Gastrocnemius medialis (tissue), 4 donors: ENCODE measurements around the gene RTKN2.

Source experiments
- CTCF ChIP-seq, 5 experiments: fragments of 450-650 bp in 3 of 5; fragments of 200-600 bp in 2 of 5; sonication (generic) in 2 of 5; IDR thresholded peaks in 4 of 5; conservative IDR thresholded peaks in 1 of 5; 1 replicate in 4 of 5; 2 replicates in 1 of 5; pipeline ENCODE4 v1.5.1; 2016 to 2019; ENCODE audit warnings: antibody characterized with exemption in 5 of 5, mild to moderate bottlenecking in 3 of 5, moderate library complexity in 3 of 5
- POLR2A ChIP-seq, 2 donors: fragments of 450-650 bp; IDR thresholded peaks; one replicate each; pipeline ENCODE4 v1.6.1; 2017; ENCODE audit warnings: antibody characterized with exemption in 2 of 2, mild to moderate bottlenecking in 2 of 2, moderate library complexity in 2 of 2

GRCh38 chr10:62148155-62148554, 120.5 kb downstream of the RTKN2 start:
- no peak for TF ChIP-seq POLR2A (IDR thresholded peaks at IDR 0.05)
- TF ChIP-seq CTCF (IDR thresholded peaks at IDR 0.05 in 4 of 5, conservative IDR thresholded peaks at IDR 0.05 in 1 of 5), result no peak
